NCI-H1105 treated with DMSO at 0.1 percent for 48 hours (cell line): Measurements from ENCODE around the gene RTN4RL2.

Experiments
- DNase-seq: peaks from one replicate; lab custom pipeline; 2025; lab: John Stamatoyannopoulos, UW

RTN4RL2 gene

DNA sequence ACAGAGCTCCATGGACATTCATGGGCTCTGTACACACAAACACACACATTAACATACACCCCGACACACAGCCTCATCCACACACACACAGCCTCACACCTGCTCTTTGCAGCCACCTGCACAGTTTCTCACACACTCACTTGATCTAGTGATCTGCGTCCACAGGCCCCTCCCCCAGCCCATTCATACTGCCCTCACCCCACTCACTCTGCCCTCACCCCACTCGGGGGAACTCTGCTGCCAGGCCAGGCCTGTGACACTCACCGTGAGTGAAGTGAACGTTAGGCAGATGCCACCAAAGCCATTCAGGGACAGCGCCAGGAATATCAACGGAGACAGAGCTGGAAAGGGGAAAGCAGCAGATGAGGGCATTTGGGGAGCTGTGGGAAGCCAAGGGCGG, 40.2 kb downstream of the RTN4RL2 start:
- no peak for DNase-seq

DNA sequence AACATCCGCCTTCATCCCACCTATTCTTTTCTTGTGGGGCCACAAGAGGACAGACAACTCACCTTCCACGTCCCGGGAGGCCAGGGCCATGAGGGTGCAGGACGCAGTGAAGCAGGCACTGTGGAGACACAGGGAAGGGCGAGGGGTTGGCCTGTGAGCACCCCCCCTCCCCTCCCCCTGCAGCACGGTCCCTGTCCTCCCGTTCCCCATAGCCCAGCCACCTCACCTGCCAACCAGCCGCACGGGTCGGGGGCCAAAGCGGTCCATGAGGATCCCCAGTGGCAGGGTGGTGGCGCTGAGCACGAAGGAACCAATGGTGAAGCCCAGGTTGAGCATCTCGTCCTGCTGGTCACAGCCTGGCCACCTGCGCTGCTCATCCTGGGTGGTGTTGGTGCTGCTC, 40.6 kb downstream of the RTN4RL2 start:
- no peak for DNase-seq

- DNase-seq = no peak
Observed at GRCh38 chr11:57501953-57502352, 41.6 kb downstream of the RTN4RL2 start.

GRCh38 chr11:57502376-57502775, 42.0 kb downstream of the RTN4RL2 start:
- no peak for DNase-seq

DNA sequence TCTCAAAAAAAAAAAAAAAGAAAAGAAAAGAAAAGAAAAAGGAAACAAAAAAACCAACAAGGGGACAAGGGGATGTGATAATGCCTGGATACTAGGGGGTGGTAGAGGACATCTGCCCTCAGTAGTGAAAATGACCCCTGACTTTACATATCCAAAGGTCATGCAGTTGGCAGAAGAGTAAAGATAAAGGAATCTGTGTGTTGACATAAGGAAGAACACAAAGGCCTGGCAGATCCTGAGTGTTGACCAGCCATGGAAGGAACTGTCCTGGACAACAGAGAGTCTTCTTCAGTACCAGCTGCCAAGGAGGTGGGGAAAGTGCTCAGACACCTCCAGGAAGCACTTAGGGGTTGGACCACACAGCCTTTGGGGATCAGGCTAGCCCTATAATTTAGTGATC, 42.5 kb downstream of the RTN4RL2 start:
- DNase-seq = no peak

DNA sequence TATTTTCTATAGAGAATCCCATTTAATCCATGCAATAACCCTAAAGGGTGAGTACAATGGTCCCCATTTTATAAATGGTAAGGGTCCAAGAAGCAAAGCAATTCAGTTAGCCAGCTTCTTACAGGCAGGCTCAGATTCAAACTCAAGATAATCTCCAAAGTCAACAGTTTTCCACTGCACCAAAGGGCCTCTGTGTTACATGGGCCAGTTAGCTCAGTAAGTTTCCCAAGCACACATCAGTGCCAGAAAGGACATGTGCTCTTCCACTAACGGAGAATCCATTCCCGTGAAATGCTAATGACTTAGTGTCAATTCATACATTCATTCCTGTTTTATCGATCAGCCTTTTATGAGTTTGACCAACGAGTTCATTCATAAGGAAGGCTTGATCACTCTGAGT, 44.2 kb downstream of the RTN4RL2 start:
- no peak for DNase-seq

DNA sequence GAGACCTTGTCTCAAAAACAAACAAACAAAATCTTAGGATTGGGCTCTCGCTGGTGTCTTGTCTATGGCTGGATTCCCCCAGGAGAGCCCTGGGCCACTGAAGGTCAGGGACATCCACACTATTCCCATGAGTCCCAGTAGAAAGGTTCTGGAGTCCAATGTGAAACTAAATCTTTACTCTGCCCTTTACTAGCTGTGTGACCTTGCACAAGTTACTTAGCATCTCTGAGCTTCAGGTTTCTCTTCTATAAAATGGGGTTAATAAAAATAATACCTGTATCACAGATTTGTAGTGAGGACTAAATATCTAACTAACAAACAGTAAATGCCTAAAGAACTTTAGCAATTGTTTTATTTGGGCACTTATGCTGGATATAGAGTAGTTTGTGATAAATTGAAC, 46.2 kb downstream of the RTN4RL2 start:
- no peak for DNase-seq

GRCh38 chr11:57508341-57509170, 48.2 kb downstream of the RTN4RL2 start:
- DNase-seq = no peak

DNA sequence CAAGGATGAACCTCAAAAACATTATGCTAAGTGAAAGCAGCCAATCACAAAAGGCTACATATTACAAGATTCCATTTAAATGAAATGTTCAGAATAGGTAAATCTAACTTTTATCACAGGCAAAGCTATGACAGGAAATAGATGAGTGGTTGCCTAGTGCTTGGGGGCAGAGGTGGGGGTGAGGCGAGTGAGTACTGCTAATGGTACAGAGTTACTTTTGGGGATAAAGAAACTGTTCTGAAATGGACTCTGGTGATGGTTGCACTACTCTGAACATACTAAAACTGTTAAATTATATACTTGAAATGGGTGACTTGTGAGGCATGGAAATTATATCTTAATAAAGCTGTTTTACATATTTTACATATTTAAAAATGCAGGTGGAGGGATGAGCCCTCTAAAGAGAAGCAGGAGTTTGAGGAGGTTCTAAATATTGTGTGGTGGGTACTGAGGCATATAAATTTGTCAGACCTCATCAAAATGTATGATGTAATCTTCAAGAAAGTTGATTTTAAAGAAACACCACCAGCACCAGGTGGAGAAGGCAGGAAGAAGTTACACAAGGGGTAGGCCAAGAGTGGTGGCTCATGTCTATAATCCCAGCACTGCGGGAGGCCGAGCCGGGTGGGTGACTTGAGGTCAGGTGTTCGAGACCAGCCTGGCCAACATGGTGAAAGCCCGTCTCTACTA, 51.6 kb downstream of the RTN4RL2 start:
- DNase-seq = no peak

DNA sequence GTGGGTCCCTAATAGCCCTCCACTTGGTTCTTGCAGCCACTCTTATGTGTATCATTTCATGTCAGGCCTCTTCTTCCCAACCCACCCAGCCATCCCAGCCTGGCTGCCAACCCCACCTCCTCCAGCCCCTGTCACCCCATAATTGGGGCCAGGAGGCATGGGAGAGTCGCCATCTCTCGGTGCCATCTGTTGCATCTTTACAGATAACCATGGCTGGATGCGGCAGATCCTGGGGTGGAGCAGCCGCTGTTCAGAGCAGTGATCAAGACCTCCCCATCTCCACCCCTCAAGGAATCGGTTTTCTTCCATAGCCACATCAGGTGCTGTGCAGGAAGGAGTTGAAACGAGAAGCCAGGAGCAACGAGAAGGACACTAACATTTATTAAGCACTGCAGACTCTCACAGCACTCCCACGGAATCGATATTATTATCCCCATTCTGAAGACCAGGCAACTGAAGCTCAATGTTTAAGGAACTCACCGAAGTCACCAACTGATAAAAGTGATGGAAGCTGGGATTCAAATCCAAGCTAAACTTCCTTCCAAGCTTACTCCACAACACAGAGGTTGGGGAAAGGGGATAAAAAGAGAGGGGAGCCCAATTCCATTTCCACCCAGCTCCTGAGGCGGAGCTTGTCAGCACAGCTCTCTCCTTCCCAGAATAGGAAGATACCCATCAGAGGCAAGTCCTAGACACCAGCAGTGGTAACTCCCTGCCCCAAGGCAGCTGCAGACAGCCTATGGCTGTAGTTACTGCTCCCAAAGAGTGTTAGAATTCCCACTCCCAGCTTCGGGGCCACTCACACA, 52.5 kb downstream of the RTN4RL2 start:
- no peak for DNase-seq

GRCh38 chr11:57513452-57513795, 53.1 kb downstream of the RTN4RL2 start:
- DNase-seq = no peak

DNA sequence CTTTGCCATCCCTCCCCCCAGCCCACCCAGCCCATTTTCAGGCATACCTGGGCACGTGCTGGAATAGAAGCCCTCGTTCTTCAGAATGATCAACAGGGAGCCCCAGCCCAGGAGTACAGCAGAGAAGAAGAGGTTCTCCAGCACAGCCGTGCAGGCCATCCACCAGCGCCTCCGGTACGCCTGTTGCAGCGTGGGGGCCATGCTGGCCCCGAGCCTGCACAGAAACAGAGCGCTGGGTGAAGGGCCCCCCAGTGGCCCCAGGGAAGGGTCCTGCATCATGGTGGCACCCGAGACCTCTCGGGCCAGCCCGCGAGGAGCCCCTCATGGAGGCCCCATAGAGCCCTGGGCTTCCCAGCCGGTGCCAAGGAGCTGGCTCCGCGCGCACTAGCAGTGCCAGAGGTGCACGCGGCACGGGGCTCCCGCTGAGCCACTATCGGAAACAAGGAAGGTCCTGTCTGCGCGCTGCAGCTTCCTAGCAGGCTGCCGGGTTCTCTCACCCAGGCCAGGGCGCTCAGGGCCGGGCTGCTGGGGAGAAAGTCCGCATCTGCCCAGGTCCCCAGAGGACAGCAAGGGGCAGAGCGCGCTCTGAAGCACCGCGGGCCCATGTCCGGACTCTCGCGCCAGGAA, 53.7 kb downstream of the RTN4RL2 start:
- DNase-seq = peak; percentile 22

GRCh38 chr11:57514538-57515331, 54.4 kb downstream of the RTN4RL2 start:
- peak; percentile 16 for DNase-seq

- DNase-seq = peak; percentile 22
Observed at GRCh38 chr11:57515332-57516060, 55.2 kb downstream of the RTN4RL2 start, which contains the start of gene SLC43A1. TSS of gene SLC43A1 (minus strand) at chr11:57515702. CDS start at chr11:57514111, 1,591 bp downstream.

- DNase-seq = no peak
Observed at GRCh38 chr11:57516061-57516443, 55.7 kb downstream of the RTN4RL2 start.

- no peak for DNase-seq
Observed at GRCh38 chr11:57521116-57521515, 60.8 kb downstream of the RTN4RL2 start.

GRCh38 chr11:57523419-57523818, 63.1 kb downstream of the RTN4RL2 start:
- DNase-seq = no peak
